ENCODE data around the gene SCYL1. TPM values are rescaled to one million over a fixed set of nuclear protein-coding genes. Genes with fewer than 3 reads are reported as not detected.

The SCYL1 gene
- total and polyA plus RNA-seq, 4 donors: 54.3 to 107 (median 86.5) TPM

DNA sequence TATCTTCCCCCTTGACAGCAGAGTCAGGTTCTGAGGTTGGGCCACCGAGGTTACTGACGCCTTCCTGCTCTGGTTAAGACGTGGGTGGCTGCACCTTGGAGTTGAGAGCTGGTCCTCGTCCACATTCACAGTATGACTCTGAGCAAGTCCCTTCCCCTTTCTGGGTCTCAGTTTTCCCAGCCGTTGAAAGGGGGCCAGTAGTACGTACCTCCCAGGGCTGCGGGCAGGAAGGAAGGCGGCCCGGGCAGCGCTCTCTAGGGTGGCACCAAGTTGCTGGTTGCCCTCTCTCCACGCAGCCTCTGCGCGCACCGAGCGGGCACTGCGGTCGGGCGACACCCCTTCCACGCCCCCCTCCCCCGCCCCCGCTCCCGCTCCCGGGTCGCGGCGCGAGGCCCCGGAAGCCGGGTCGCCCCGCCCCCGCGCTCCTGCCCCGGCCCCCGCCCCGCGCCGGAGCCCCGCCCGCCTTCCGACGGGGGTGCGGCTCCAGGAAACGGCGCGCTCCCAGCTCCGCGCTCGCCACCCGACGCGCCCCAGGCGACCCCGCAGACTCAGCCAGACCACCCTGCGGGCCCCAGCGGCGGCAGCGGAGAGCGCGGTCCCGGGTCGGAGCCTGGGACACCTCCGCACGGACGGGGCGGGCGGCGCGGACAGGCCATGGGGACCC is 50.8 kb downstream of the SCYL1 start, which contains the start of gene EHBP1L1:
Gene EHBP1L1, plus strand, starts transcription at position 486 of the 664 bp plus-strand sequence. CDS start 250 bp downstream, outside the sequence.
- ATAC-seq (ENCODE audit: insufficient read depth, low FRiP score): peak; percentile 8
- Histone ChIP-seq H3K36me3 (ENCODE audit: control insufficient read depth in 4 of 4, insufficient read depth in 4 of 4, low read length in 4 of 4) (peaks cover 0 to 19% (median 7%) of the 10 kb centered on the region in 4 donors), H3K27ac (ENCODE audit: low read depth in 1 of 2, low read length in 1 of 2) (peak within 1 kb of the TSS; percentile 90 to 92), H3K4me1 (ENCODE audit: control insufficient read depth in 5 of 5, insufficient read depth in 5 of 5, low read length in 5 of 5) (peaks cover 5 to 54% (median 28%) of the 10 kb centered on the region in 5 donors), H3K4me3 (peak within 1 kb of the TSS; percentile 65), H3K27me3 (ENCODE audit: control insufficient read depth in 3 of 3, insufficient read depth in 3 of 3, low read length in 2 of 3) (no peaks in the 10 kb centered on the region), H3K9ac (ENCODE audit: insufficient read depth in 1 of 2, low read length in 2 of 2) (no peak within 1 kb of the TSS), H3K9me3 (ENCODE audit: control insufficient read depth in 4 of 4, insufficient read depth in 3 of 4, low read length in 3 of 4) (peaks cover 0 to 3% (median 0%) of the 10 kb centered on the region in 4 donors)
- WGBS, 2 donors: 1 to 2% methylated on average over 41 to 69 of the region's 69 CpGs
- TF ChIP-seq, protein P1, sequence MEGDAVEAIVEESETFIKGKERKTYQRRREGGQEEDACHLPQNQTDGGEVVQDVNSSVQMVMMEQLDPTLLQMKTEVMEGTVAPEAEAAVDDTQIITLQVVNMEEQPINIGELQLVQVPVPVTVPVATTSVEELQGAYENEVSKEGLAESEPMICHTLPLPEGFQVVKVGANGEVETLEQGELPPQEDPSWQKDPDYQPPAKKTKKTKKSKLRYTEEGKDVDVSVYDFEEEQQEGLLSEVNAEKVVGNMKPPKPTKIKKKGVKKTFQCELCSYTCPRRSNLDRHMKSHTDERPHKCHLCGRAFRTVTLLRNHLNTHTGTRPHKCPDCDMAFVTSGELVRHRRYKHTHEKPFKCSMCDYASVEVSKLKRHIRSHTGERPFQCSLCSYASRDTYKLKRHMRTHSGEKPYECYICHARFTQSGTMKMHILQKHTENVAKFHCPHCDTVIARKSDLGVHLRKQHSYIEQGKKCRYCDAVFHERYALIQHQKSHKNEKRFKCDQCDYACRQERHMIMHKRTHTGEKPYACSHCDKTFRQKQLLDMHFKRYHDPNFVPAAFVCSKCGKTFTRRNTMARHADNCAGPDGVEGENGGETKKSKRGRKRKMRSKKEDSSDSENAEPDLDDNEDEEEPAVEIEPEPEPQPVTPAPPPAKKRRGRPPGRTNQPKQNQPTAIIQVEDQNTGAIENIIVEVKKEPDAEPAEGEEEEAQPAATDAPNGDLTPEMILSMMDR (IDR thresholded peaks at IDR 0.05; ENCODE audit: control extremely low read depth, extremely low read depth): no peak
- peak; percentile 54 to 75 (median 66) for DNase-seq

DNA sequence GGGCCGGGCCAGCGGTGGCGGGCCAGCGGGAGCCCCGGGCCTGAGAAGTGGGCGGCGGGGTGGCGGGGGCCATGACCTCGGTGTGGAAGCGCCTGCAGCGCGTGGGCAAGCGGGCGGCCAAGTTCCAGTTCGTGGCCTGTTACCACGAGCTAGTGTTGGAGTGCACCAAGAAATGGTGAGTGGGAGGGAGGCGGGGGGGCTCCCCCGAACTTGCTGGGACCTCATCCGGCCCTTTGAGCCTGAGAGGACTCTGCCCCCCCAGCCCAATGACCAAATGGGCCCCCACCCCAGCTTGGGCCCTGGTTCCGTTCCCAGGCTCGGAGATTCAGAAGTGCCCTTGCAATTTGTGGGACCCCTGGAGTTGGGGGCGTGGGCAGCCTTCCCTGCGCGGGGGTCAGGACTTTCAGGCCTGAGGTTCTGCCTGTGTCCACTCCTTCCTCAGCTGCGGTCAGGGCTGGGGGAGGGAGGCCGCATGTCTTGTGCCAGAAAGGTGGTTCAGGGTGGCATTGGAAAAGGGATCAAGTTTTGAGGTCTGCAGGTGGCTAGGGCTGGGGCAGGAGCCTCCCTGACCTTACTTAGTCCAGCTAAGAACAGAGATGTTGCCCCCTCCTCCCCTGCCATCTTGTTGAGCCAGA is 51.5 kb downstream of the SCYL1 start:
- Histone ChIP-seq H3K27ac (ENCODE audit: low read depth in 1 of 2, low read length in 1 of 2) (peak overlapping the region; percentile 77 to 90), H3K4me3 (peak overlapping the region; percentile 65), H3K9me3 (ENCODE audit: control insufficient read depth in 4 of 4, insufficient read depth in 3 of 4, low read length in 3 of 4) (peaks cover 0 to 3% (median 0%) of the 10 kb centered on the region in 4 donors), H3K4me1 (ENCODE audit: control insufficient read depth in 5 of 5, insufficient read depth in 5 of 5, low read length in 5 of 5) (peaks cover under 1 to 47% (median 24%) of the 10 kb centered on the region in 5 donors), H3K27me3 (ENCODE audit: control insufficient read depth in 3 of 3, insufficient read depth in 3 of 3, low read length in 2 of 3) (no peaks in the 10 kb centered on the region), H3K36me3 (ENCODE audit: control insufficient read depth in 4 of 4, insufficient read depth in 4 of 4, low read length in 4 of 4) (peaks cover 0 to 25% (median 7%) of the 10 kb centered on the region in 4 donors), H3K9ac (ENCODE audit: insufficient read depth in 1 of 2, low read length in 2 of 2) (no peak overlapping the region)
- TF ChIP-seq, protein P1 (IDR thresholded peaks at IDR 0.05; ENCODE audit: control extremely low read depth, extremely low read depth): no peak
- WGBS, 2 donors: 8 to 9% methylated on average over 25 to 26 of the region's 26 CpGs
- DNase-seq: no peak
- ATAC-seq (ENCODE audit: insufficient read depth, low FRiP score): no peak

DNA sequence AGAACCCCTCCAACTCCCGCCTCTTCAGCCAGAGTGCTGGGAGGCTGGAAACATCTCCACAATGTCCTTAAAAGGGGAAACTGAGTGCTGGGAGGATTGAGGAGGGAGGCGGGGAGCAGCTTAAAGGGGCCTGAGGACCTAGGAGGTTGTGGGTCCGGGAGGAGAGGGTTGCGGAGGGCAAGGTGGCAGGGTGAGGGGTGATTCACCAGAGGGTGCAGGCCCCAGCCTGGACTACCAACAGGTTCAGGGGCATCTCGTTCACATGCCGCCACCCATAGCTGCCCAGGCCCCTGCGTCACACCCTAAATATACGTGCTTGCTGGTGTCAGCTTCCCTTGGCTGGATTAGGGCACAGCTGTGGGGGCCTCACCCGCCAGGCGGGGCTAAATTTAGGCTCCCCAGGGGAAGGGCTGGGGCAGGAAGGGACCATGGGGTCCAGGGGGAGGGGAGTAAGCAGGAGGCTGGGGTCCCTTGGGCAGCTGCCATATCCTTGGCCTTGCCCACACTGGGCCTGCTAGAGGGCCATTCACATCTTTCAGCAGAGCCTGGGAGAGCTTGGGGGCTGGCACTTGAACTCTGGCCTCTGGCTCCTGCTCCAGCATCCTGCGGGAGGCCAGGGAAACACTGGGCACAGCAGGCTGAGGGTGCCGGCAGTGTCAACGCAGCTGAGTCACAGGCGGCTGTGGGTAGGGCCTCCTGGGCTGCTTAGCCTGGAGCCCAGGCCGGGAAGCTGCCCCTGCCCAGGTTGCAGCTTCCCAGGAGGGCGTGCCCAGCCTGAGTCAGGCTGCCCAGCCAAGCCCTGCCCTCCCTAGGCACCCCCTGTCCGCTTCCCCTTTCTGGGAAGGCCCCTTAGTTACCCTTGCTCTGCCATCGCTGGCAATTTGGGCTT is 52.2 kb downstream of the SCYL1 start:
- peak; percentile 52 for ATAC-seq (ENCODE audit: insufficient read depth, low FRiP score)
- Histone ChIP-seq H3K27me3 (ENCODE audit: control insufficient read depth in 3 of 3, insufficient read depth in 3 of 3, low read length in 2 of 3) (no peaks in the 10 kb centered on the region), H3K4me3 (peak overlapping the region; percentile 65), H3K9me3 (ENCODE audit: control insufficient read depth in 4 of 4, insufficient read depth in 3 of 4, low read length in 3 of 4) (peaks cover 0 to 3% (median 0%) of the 10 kb centered on the region in 4 donors), H3K36me3 (ENCODE audit: control insufficient read depth in 4 of 4, insufficient read depth in 4 of 4, low read length in 4 of 4) (peaks cover 0 to 32% (median 12%) of the 10 kb centered on the region in 4 donors), H3K4me1 (ENCODE audit: control insufficient read depth in 5 of 5, insufficient read depth in 5 of 5, low read length in 5 of 5) (peaks cover 0 to 40% (median 17%) of the 10 kb centered on the region in 5 donors), H3K9ac (ENCODE audit: insufficient read depth in 1 of 2, low read length in 2 of 2) (no peak overlapping the region), H3K27ac (ENCODE audit: low read depth in 1 of 2, low read length in 1 of 2) (peak overlapping the region; percentile 77 to 90)
- 28 to 30% methylated on average over 17 to 18 of the region's 18 CpGs for WGBS, 2 donors
- no peak for DNase-seq
- TF ChIP-seq, protein P1 (IDR thresholded peaks at IDR 0.05; ENCODE audit: control extremely low read depth, extremely low read depth): no peak
